K562 (cell line): ENCODE results near the gene OR11A1. TPM values are rescaled to one million over a fixed set of nuclear protein-coding genes. Genes with fewer than 3 reads are reported as not detected.

Experiments
- ATAC-seq: fragments of 200-7000 bp; cut with Tn5 transposase; 3 replicates; pipeline ENCODE4 v1.9.1; 2020; ENCODE audit warnings: moderate library complexity
- BruUV-seq: library from RNA; stranded (reverse); fragments of 400-500 nt; replicated peaks from 2 replicates; lab custom pipeline; 2021; lab: Mats Ljungman, UMichigan
- CTCF ChIA-PET: fragments of 300-600 bp; formaldehyde crosslinking; extraction: SDS; loops from one replicate; lab custom pipeline; 2021; ENCODE audit warnings: low intra/inter-chr PET ratio; lab: Yijun Ruan, JAX
- POLR2A ChIA-PET: fragments of 300-600, 350-650 bp; sonication (Branson Sonifier 250); formaldehyde crosslinking; extraction: SDS; loops from one replicate; lab custom pipeline; 2021; ENCODE audit warnings: antibody characterized with exemption, inconsistent platforms; lab: Yijun Ruan, JAX
- DNase-seq, 4 experiments: peaks; one replicate each; pipeline versions ENCODE4 v3.0.0 to v3.0.0-alpha.2; 2011 to 2018; ENCODE audit warnings: low spot score in 3 of 4, mixed read lengths in 3 of 4; ENCODE audit errors: extremely low read depth in 1 of 4
- FAIRE-seq: peaks from 2 replicates; lab custom pipeline; 2011; peaks lifted over from hg19 to GRCh38; lab: Jason Lieb, UNC
- H2AFZ ChIP-seq: 2 replicates; pipeline ENCODE4 v1.6.0; 2011; ENCODE audit warnings: low read depth, low read length, control low read depth, inconsistent platforms
- H3K27ac ChIP-seq: fragments of 200-600 bp; 3 replicates; pipeline ENCODE4 v1.8.0; 2011; ENCODE audit warnings: low read depth, mild to moderate bottlenecking, control low read depth, inconsistent platforms, low read length, moderate library complexity, mixed read lengths; ENCODE audit errors: extremely low read depth
- H3K27me3 ChIP-seq, 2 experiments: fragments of 300-600 bp in 1 of 2; 2 replicates in 1 of 2; 3 replicates in 1 of 2; pipeline versions ENCODE4 v1.6.0 to v1.8.0; 2011; ENCODE audit warnings: inconsistent platforms in 2 of 2, low read length in 2 of 2, mild to moderate bottlenecking in 1 of 2, mixed read lengths in 1 of 2, moderate library complexity in 1 of 2; ENCODE audit not compliant: control insufficient read depth in 2 of 2, insufficient read depth in 2 of 2
- H3K36me3 ChIP-seq: fragments of 300-600 bp; 3 replicates; pipeline ENCODE4 v1.8.0; 2011; ENCODE audit warnings: mild to moderate bottlenecking, low read length, inconsistent platforms; ENCODE audit not compliant: control insufficient read depth, insufficient read depth
- H3K4me1 ChIP-seq, 2 experiments: fragments of 200-600 bp in 1 of 2; replicated peaks in 1 of 2; 2 replicates in 1 of 2; 3 replicates in 1 of 2; pipeline versions ENCODE4 v1.5.1 to v1.8.0; 2011; ENCODE audit warnings: inconsistent platforms in 2 of 2, low read length in 2 of 2, mild to moderate bottlenecking in 1 of 2, mixed read lengths in 1 of 2, moderate library complexity in 1 of 2; ENCODE audit not compliant: control insufficient read depth in 2 of 2, insufficient read depth in 2 of 2
- H3K4me2 ChIP-seq: 2 replicates; pipeline ENCODE4 v1.6.1; 2011; ENCODE audit warnings: low read length, control low read depth, inconsistent platforms, mixed read lengths; ENCODE audit not compliant: insufficient read depth
- H3K4me3 ChIP-seq: fragments of 200-600 bp; sonication (generic), shearing (Covaris generic); 2 replicates; pipeline ENCODE4 v1.5.1; 2016; ENCODE audit warnings: control low read depth, inconsistent platforms
- H3K79me2 ChIP-seq: fragments of 200-600 bp; 3 replicates; pipeline ENCODE4 v1.8.0; 2011; ENCODE audit warnings: low read length, inconsistent platforms; ENCODE audit not compliant: control insufficient read depth, insufficient read depth
- H3K9ac ChIP-seq, 2 experiments: 2 replicates each; pipeline versions ENCODE4 v1.6.0 to v1.6.1; 2011; ENCODE audit warnings: low read depth in 2 of 2, low read length in 2 of 2, control low read depth in 1 of 2, inconsistent platforms in 1 of 2, mild to moderate bottlenecking in 1 of 2, mixed read lengths in 1 of 2; ENCODE audit not compliant: insufficient read depth in 1 of 2
- H3K9me1 ChIP-seq: one replicate; pipeline ENCODE4 v1.6.0; 2011; ENCODE audit warnings: inconsistent platforms, mild to moderate bottlenecking, low read length, moderate library complexity; ENCODE audit not compliant: control insufficient read depth, insufficient read depth
- H3K9me3 ChIP-seq: replicated peaks from 2 replicates; pipeline ENCODE4 v1.5.1; 2011; ENCODE audit warnings: low read depth, low read length, inconsistent platforms; ENCODE audit not compliant: control insufficient read depth, insufficient read depth
- H4K20me1 ChIP-seq: replicated peaks from 2 replicates; pipeline ENCODE4 v1.6.1; 2011; ENCODE audit warnings: low read length, inconsistent platforms, mixed read lengths; ENCODE audit not compliant: control insufficient read depth, insufficient read depth
- PKNOX1 ChIP-seq: fragments of 450-650 bp; IDR thresholded peaks from 2 replicates; pipeline ENCODE4 v1.6.1; 2016
- ZNF347 ChIP-seq: fragments of 450-650 bp; formaldehyde crosslinking; IDR thresholded peaks from 2 replicates; pipeline ENCODE4 v1.4.0; 2020; ENCODE audit warnings: low read depth, mild to moderate bottlenecking, moderate library complexity
- WGBS: fragments of 100-300 bp; shearing (Covaris generic); methylation state at CpG from one replicate; pipeline ENCODE4 v1.1.6; 2016; ENCODE audit warnings: low coverage, mixed read lengths; ENCODE audit not compliant: insufficient coverage; ENCODE audit errors: missing lambda C conversion rate; 5-methylcytosine and 5-hydroxymethylcytosine counted together
- in situ Hi-C: fragments of 300-500 bp; cut with MboI; formaldehyde crosslinking; loops from 4 replicates; pipeline ENCODE4 v1.15.0; 2018; ENCODE audit warnings: inconsistent platforms, mixed read lengths
- intact Hi-C: fragments of 100-400 bp; cut with micrococcal nuclease; formaldehyde crosslinking; loops from 2 replicates; pipeline ENCODE4 v1.14.2; 2022
- polyA plus RNA-seq, 8 experiments: library from polyadenylated mRNA; depleted of rRNA in 4 of 8; stranded (reverse) in 5 of 8; unstranded in 3 of 8; fragments of >200 nt; fragmentation: Nextera tagmentation in 2 of 8; fragmentation: Illumina TruSeq in 1 of 8; extraction: Ambion mirVana in 2 of 8; extraction: Trizol in 1 of 8; gene quantifications; 2 replicates each; pipeline versions ENCODE4 v1.2.1 to v1.2.3, GENCODE V29; 2011 to 2014; ENCODE audit warnings: inconsistent platforms in 1 of 8, missing spikeins in 1 of 8
- total RNA-seq, 7 experiments: library from RNA; depleted of rRNA in 6 of 7; stranded (reverse); fragments of >200 nt in 6 of 7; fragmentation: Illumina TruSeq in 2 of 7; extraction: Trizol in 2 of 7; gene quantifications; 2 replicates each; pipeline versions ENCODE4 v1.2.1 to v1.2.3, GENCODE V29; 2011 to 2021; ENCODE audit warnings: low replicate concordance in 1 of 7

The OR11A1 gene
- total and polyA plus RNA-seq, 9 of the 15 experiments (the other 6 are each of a cell fraction or from before 2014, with no cell fraction given), result not detected

- H3K4me3 ChIP-seq, result no peak overlapping the region
- no peaks in the 10 kb centered on the region for H3K9me3 ChIP-seq
- 8% methylated on average over 5 of the region's 5 CpGs for WGBS
- H3K79me2 ChIP-seq, result no peaks in the 10 kb centered on the region
- H3K36me3 ChIP-seq, result no peaks in the 10 kb centered on the region
- no peak overlapping the region for H2AFZ ChIP-seq
- ATAC-seq (no peak), FAIRE-seq (peak; percentile 29), DNase-seq (no peak)
- BruUV-seq, result no TSS peak
- in situ Hi-C loops, result no loop called here
- ChIA-PET POLR2A (interaction anchor here (1.1 kb wide), 1 partner anchor 10 kb away, joined by 3 read pairs; no protein-coding TSS in a partner anchor), CTCF (no interaction called here)
- TF ChIP-seq ZNF347 (CRISPR knock-in tag) (no peak), PKNOX1 (peak; percentile 49)
- H4K20me1 ChIP-seq, result no peaks in the 10 kb centered on the region
- H3K9me1 ChIP-seq, result no peaks in the 10 kb centered on the region
- intact Hi-C loops, result no loop called here
- H3K4me1 ChIP-seq, result no peaks in the 10 kb centered on the region
- H3K27ac ChIP-seq, result no peak overlapping the region
- H3K4me2 ChIP-seq, result no peak overlapping the region
- H3K27me3 ChIP-seq, result peaks cover 5 to 6% of the 10 kb centered on the region in 2 experiments; a peak in 4 of 5 replicates
- no peak overlapping the region for H3K9ac ChIP-seq
Measured at GRCh38 chr6:29461021-29461814, 4.3 kb upstream of the OR11A1 start.
